HG02610 (cell line): Measurements from ENCODE around the gene QRICH1.
A peak's percentile ranks its signal among the peaks of the same experiment; 100 is the strongest.

Experiments used
- ATAC-seq: cut with Tn5 transposase; IDR thresholded peaks from one replicate; pipeline ENCODE4 v1.9.1; 2021; ENCODE audit warnings: mild to moderate bottlenecking, moderate library complexity; ENCODE audit not compliant: unreplicated experiment

Gene QRICH1

DNA sequence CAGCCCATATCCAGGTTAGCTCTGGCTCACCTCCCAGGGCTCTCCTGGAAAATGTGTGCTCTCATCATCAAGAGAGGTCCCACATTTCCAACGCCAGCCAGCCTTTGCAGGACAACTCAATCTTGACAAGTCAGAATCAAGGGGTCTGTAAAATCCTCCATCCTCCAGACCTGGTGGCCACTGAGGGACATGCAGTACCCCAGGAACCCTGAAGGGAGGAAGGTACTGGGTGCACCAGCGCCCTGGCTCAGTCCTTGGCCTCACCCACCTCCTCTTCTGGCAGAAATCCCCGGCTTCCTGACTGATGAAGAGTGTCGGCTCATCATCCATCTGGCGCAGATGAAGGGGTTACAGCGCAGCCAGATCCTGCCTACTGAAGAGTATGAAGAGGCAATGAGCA, 92.7 kb downstream of the QRICH1 start:
- no peak for ATAC-seq

DNA sequence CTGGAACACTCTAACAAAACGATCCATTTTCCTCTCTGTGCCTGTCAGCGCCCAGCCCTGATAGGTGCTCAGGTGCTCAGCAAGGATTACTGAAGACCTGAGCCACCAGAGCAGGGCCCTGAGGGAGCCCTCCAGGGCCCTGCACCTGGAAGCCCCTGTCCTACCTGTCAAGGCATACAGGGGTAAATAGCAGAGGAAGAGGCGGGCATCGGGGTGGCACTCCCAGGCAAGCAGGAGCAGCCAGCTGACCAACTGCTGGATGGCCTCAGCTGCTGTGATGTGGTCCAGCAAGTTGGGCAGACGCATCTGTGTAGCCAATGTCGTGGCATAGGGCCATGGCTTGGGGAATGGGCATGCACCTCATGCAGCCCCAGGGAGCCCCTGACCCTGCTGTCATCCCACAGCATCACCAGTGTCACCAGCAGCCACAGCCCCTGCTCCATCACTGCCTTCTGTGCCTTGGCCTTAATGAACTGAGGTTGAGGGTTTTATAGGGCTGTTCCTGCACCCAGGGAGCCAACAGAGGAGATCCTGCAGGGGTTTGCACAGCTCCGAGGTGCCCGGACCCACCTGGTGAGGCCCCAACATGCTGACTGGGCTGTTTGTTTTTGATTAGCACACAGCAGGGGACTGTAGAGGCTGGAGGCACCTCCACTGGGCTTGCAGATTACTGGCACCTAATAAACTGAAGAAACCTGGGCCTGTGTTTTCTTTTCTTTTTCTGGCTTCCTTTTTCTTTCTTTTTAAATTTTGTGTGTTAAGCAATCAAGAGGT, 94.6 kb downstream of the QRICH1 start:
- no peak for ATAC-seq

DNA sequence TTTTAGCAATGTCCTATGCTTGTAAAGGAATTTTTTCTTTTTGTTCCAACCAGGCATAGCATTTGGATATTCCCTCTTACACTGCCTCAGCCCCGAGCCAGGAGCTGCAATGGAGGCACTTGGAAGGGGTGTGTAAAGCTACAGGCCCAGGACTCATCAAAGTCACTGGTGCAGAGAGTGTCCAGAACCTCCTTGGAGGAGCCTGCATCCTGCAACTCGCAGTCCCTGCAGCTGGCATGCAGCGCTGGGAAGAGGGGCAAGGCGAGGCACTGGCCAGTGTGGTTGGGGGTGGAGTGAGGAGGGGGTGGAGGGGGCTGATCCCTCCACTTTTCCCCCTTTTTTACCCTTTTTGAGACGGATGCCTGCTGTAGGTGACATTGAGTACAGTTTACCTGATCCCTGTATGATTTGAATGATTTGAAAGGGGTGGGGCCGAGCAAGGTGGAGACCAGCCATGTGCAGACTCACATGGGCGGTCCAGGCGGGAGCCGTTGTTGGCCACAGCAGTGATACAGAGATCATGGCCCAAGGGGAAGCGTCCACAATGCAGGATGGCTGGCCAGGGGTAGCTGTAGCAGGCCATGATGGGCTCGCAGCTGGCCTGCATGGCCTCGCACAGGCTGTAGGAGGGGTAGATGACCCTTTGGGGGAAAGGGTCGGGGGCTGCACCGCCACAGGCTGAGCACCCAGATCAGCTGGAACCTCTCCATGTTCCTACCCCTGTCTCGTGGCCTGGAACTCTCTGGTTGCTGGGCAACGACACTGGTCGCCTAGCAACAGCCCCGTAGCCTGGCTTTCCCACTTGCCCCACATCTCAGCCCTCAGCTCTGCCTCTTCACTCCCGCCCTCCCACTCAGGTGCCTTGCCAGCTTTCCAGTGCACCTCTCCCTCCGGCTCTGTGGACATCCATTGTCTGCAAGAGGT, 95.9 kb downstream of the QRICH1 start:
- ATAC-seq, result no peak

DNA sequence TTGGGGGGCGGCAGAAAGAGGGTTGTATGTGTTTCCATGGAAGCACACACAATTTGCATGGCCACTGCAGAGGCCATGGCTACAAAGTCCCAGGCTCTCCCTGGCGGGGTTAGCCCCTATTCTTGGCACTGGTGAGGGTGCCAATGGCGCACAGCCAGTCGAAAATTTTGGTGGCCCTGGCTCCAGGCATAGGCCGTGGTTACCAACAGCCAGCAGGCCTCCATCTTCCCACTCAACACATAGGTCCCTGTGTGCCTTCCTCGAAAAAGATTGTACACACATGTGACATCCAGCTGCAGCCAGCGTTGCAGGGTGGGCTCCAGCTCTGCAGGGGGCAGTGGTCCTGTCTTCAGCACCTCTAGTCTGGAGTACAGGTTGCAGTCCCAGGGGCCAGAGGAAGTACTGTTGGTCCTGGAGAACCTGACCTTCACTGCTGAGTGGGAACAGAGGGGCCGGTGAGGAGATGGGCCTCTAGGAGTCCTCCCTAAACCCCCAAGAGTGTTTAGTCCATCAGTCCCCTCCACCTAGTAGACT, 96.7 kb downstream of the QRICH1 start:
- no peak for ATAC-seq

DNA sequence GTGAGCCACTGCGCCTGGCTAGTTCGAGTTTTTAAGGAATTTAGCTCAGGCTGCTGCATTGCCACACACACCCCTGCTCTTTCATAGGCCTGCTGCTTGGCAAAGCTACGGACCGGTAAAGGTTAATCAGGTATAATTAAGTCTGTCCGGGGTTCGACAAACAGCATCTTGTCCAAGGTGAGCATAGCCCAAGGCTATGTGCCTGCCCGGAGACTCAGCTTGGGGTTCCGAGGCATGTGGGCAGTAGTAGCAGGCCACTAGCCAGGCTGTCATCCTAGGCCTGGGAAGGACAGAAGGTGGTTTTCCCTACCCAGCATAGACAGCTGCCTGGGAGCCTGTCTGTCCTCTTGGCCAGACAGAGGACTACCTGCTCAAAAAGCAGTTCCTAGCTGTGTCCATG, 97.2 kb downstream of the QRICH1 start:
- no peak for ATAC-seq

DNA sequence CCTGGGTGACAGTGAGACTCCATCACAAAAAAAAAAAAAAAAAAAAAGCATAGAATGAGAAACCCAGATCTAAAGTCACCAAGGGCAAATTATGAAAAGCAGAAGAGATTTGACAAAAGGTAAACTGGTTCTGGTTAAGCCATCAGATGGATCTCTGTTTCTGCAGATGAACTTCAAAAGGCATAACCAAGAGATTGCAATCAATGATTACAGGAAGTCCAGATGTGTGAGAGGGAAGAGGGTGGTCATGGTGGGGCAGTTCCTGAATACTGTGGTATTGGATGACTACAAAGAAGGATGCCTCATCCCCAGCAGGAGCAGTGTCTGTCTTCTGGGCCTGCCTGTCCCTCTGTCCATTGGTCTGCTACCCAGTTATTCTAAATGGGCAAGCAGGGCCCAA, 100.0 kb downstream of the QRICH1 start:
- no peak for ATAC-seq

DNA sequence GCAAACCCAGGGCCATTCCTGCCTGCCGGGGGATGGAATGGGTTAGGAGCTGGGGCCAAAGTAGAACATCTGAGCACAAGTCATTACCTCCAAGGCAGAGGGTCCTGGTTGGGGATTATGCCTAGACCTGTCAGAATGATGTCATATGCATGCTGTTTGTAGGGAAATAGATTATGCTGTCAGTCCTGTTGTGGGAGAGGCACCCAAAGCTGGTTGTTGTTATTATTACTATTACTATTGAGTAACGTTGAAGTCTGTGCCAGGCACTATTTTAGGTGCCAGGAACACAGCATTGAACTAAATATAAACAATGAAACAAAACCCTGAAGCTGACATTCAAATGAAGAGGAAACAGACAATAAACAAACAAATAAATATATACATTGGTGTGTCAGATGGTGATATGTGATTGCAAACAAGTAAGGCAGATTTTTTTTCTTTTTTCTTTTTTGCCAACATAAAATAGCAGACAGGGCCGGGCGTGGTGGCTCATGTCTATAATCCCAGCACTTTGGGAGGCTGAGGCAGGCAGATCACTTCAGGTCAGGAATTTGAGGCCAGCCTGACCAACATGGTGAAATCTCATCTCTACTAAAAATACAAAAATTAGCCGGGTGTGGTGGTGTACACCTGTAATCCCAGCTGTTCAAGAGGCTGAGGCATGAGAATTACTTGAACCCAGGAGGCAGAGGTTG, 101.9 kb downstream of the QRICH1 start:
- ATAC-seq, result no peak

DNA sequence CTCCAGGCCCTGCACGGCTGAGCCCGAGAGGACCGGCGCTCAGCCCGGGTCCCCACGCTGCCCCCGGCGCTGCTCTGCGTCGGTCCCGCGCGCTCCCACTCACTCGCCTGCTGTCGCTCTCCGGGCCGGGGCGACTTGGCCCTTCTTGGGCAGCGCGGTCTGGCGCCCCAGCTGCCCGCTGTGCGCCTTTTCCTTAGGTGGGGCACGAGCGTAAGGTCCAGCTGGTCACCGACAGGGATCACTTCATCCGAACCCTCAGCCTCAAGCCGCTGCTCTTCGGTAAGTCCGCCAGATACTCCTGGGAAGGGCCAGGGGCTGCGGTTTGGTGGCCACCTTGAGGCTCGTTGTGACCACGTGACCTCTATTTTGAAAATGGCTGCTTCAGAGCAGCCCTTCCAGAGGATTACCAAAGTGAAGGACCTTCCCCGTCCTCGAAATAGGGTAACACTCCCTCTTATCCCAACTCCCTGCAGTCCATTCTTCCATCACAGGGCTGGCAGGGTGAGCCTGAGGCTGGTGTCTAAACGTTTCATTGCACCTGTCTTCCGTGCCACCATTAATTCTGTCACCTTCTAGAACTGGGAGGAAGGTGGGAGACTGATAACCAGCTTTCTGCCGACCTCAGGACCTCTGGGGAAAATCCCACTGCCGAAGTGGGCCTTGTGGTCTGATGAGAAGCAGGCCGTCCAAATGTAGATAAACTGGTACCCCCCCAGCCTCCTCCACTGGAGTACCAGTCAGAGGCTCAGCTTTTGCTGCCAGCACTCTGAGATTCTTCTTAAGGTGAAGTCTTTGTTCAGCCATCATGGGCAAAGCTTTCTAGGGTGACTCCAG, 103.0 kb downstream of the QRICH1 start:
- ATAC-seq, result no peak

DNA sequence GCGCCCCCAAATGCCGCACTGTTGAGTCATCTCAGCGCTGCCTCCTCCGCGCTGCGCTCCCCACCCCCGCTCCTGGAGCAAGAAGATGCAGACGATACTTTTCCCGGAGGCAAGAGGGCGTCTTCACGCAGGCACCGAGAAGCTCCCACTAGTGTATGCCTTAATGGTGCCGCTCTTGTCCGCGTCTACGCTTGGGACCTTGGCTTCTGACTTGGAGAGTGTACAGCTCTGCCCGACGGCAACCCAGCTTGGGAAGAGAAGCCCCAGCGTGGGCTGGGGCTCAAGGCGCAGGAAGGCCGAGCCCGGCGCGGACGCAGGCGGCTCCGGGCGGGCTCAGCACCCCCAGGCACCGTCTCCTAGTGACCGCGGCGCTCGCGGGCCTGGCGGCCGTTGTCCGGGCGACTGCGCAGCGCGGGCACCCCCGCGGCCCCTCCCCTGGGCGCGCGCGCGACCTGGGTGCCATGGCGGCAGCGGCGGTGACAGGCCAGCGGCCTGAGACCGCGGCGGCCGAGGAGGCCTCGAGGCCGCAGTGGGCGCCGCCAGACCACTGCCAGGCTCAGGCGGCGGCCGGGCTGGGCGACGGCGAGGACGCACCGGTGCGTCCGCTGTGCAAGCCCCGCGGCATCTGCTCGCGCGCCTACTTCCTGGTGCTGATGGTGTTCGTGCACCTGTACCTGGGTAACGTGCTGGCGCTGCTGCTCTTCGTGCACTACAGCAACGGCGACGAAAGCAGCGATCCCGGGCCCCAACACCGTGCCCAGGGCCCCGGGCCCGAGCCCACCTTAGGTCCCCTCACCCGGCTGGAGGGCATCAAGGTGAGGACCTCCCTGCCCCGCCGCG, 103.9 kb downstream of the QRICH1 start, which contains the start of gene P4HTM:
Gene P4HTM, plus strand, starts transcription at position 446 of the 840 bp plus-strand sequence. Its CDS starts 16 bp downstream, at position 462.
- peak; percentile 51 for ATAC-seq

DNA sequence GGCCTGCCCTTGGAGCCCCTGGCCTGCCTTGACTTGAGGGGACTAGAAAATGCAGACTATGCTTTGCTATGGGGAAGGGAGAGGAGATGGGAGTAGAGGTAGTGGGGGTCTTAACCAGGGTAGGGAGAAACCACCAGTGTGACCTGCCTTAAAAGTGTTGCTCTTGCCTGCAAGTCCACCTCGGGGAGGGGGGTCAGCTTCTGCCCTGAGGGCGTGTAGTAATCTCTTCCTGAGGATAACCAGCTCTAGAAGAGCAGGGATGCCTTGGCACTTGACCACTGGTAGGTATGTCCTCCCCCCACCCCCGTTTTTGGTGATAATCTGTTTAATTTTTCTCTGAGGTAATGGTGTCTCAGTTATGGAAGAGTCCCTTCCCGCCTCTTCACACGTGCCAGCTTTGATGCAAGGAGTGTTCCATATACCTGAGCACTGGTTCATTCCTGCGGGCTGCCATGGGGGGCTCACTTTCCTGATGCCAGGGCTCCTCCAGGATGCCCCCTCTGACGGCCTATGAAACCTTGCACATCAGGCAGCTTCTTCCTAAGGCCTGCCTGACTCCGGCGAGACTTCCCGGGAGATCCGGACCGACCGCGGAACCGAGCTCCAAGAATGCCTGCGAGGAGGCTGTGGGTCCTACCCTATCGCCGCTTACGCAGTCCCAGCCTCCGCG, 104.6 kb downstream of the QRICH1 start:
- no peak for ATAC-seq

DNA sequence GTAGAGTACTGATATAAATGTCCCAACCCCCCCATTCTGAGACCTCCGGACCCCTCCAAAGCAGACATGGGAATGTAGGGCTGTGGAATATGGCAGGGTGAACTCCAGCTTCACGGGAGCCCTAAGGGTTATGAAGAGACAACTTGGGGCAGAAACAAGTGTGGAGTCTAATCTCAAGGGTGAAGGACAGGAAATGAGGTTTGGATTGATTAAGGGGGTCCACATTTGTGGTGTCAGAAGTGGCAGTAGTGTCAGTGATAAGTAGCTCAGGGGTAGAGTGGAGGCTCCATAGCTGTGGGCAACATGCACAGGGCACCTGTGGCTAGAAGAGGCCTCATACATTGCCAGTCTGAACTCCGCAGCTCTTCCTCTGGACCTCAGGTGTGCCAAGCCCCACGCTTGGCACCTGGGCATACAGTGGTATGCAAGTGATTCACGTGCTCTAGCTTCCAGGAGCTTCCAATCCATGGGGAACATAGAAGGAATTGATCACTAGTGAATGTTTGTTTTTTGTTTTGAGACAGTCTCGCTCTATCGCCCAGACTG, 108.0 kb downstream of the QRICH1 start:
- ATAC-seq, result no peak

DNA sequence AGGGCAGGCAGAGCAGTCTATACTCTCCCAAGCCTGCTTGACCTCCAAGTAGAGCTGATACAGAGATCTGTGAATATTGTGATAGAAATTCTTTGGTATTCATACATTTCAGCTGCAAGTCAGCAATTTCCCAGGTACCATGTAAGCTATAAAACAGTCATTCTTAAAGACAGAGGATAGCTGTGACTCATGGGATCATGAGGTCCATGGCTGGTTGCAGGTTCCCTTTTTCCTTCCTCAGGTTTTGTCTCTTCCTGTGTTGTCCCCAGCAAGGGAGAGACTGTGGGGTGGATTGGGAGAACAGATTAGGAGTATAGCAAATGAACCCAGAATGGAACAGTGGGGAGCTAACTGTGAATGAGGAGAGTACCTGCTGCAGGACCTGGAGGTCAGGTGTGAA, 109.2 kb downstream of the QRICH1 start:
- ATAC-seq, result no peak

DNA sequence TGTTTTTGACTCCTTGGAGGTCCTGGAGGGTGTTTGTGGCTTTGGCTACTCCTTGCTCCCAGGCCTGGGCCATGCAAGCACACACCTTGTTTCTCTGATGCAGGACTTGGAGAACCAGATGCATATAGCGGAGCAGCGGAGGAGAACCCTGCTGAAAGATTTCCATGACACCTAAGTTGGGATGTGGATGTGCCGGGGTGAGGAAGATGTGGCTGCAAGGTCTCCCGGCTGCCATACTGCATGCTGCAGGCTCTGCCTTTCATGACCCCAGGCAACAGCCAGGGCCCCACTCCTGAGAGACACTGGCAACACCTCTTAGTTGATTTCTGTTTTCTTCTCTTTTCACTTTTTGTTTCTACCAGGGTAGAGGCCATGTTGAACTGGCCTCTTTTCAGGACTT, 110.8 kb downstream of the QRICH1 start:
- ATAC-seq, result no peak

DNA sequence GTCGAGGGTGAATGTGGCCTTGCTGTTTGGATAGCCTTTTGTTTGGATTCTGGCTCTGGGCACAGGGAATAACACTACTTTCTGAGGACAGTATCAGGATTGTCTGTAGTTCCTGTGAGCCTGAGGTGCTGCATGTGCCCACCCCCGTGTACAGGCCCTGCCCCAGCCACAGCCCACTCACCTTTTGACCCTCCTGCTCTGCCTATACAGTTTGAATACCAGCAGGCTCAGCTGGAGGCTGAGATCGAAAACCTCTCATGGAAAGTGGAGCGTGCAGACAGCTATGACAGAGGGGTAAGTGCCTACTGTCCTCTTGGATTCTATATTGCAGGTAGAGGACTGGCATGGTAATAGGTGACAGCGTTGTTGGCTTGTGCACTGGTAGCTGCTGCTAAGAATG, 111.2 kb downstream of the QRICH1 start:
- ATAC-seq, result no peak

DNA sequence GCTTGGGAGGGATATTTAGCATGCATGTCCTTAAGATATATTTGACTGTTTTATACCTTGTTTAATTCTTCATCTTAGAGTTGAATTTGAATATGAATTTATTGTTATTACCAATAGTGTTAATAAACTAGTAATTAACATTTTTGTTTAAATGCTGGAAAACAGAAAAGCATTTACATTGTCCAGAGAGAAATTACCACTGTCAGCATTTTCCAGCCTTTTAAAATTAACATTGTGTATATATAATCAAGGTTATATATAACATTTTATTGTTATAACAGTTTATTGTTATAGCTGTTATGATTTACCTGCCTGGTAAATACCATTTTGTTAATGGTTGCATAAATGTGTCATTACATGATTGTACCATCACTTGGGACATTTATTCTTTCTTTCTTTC, 111.9 kb downstream of the QRICH1 start:
- no peak for ATAC-seq

DNA sequence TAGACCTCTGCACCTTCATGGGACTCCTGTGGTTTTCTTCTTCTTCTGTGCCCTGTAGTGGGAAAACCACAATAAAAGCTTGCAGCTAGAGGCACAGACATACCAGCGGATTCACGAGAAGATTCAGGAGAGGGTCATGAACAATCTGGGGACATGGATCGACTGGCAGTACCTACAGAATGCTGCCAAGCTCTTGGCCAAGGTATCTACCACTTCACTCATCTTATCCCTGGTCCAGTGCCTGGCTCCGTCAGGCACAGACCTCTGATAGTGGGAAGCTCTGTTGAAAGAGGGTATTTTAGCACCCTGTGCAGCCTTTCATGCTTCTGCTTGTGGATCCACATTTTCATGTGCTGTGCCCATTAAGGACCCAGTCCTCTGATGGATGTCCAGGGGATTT, 113.6 kb downstream of the QRICH1 start:
- ATAC-seq, result no peak
